T-helper 9 cell (primary cell): ENCODE results near the gene TMEM14B.
"Not testable (repeated sequence)": the region's sequence is repeated elsewhere in the genome, so short reads cannot be mapped to it uniquely, and the experiment has no call there.

ENCODE experiments used
- DNase-seq: peaks from one replicate; pipeline ENCODE4 v3.0.0-alpha.2; 2020
- total RNA-seq, 2 donors: gene quantifications; one replicate each; lab custom pipeline; 2026; lab: John Stamatoyannopoulos, UW

Gene TMEM14B
- total RNA-seq, result 20.0 to 32.5 reads per million in 2 donors

GRCh38 chr6:10747251-10747972, at the start of gene TMEM14B:
Gene TMEM14B (plus strand): TSS chr6:10747805. CDS start chr6:10749246, 1,441 bp downstream.
- DNase-seq, result peak; percentile 99

- DNase-seq, result no peak
These were observed 33.6 kb upstream of the TMEM14B start for GRCh38 chr6:10713962-10714361.

DNA sequence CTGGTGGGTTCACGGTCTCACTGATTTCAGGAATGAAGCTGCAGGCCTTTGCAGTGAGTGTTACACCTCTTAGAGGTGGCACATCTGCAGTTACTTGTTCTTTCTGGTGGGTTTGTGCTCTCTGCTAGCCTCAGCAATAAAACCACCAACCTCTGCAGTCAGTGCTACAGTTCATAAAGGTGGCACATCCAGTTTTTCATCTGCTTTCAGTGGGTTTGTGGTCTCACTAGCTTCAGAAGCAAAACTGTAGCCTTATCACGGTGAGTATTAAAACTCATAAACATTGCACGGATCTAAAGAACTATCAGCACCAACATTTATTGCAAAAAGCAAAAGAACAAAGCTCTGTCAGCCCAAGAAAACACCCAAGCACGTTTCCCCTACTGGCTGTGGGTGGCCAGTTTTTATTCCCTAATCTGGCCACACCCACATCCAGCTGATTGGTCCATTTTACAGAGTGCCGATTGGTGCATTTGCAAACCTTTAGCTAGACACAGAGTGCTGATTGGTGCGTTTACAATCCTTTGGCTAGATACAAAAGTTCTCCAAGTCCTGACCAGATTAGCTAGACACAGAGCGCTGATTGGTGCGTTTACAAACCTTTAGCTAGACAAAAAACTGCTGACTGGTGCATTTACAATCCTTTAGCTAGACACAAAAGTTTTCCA, 28.2 kb upstream of the TMEM14B start:
- DNase-seq, result no peak

GRCh38 chr6:10719964-10720264, 27.7 kb upstream of the TMEM14B start:
- DNase-seq, result no peak

DNA sequence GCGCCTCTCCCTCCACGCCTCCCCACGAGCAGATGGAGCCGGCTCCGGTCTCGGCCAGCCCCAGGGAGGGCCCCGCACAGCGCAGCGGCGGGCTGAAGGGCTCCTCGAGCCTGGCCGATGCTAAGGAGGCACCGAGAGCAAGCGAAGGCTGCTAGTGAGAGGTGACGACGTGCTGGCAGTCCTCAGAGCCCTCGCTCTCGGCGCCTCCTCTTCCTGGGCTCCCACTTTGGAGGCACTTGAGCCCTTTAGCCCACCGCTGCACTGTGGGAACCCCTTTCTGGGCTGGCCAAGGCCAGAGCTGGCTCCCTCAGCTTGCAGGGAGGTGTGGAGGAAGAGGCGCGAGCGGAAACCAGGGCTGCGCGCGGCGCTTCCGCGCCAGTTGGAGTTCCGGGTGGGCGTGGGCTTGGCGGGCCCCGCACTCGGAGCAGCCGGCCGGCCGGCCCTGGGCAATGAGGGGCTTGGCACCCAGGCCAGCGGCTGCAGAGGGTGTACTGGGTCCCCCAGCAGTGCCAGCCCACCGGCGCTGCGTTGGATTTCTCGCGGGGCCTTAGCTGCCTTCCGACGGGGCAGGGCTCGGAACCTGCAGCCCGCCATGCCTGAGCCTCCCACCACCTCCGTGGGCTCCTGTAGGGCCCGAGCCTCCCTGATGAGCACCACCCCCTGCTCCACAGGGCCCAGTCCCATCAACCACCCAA, 27.2 kb upstream of the TMEM14B start:
- peak; percentile 46 for DNase-seq

GRCh38 chr6:10720960-10721849, 26.4 kb upstream of the TMEM14B start:
- DNase-seq, result not testable (repeated sequence)

DNA sequence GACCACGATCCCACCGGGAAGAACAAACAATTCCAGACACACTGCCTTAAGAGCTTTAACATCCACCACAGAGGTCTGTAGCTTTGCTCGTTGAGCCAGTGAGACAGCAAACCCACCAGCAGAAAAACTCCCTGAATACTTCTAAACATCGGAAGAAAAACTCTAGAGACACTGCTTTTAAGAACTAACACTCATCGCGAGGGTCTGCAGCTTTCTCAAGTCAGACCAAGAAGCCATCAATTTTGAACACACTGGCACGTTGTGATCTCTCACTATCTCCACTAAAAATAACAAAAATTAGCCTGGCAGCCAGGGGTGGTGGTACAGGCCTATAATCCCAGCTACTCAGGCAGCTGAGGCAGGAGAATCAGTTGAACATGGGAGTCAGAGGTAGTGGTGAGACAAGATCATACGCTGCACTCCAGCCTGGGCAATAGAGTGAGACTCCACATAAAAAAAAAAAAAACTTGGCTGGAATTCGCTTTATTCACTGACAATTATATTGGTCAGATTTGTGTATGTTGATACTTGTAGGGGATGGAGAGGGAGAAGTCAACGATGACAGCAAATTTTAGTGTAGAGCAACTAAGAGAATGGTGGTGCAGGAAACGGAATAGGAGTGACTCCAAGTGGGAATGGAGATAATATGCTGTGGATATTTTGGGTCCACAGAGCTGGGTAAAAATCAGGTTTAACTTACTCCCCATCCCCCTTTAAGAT, 25.6 kb upstream of the TMEM14B start:
- DNase-seq, result no peak

- no peak for DNase-seq
These were observed 25.1 kb upstream of the TMEM14B start for GRCh38 chr6:10722570-10722819.

DNA sequence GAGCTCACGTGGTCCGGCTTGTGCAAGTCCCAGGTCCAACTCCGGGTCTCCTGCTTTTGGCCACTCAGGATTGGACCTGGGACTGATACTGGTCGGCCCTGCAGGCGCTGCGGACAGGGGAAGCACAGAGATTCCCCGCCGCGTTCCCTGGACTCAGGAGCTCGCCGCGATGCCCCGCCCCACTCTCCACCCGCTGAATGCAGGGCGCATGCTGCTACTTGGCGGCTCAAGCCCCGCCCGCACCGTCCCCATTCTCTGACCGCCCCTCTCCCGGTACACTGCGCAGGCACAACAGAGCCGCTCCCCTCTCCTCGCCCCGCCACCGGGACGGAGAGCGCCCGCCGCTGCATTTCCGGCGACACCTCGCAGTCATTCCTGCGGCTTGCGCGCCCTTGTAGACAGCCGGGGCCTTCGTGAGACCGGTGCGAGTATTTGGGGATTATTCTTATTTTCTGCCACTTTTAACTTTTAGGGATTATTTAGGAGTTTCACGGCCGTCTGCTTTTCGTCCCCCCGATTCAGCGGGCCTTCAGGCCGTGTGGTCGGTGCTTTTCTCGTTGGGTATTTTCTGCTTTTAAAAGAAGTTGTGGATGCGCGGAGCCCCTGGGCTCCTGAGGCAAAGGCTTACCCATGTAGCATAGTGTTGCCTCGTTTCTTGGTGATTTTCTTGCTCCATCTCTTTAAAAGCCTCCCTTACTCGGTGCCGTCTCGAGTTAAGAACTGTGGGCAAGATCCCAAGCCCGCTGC, 24.6 kb upstream of the TMEM14B start, which contains the start of gene TMEM14C:
Gene TMEM14C, plus strand, starts transcription at position 251 of the 747 bp plus-strand sequence. CDS start 1,544 bp downstream, outside the sequence.
- DNase-seq, result peak; percentile 69

DNA sequence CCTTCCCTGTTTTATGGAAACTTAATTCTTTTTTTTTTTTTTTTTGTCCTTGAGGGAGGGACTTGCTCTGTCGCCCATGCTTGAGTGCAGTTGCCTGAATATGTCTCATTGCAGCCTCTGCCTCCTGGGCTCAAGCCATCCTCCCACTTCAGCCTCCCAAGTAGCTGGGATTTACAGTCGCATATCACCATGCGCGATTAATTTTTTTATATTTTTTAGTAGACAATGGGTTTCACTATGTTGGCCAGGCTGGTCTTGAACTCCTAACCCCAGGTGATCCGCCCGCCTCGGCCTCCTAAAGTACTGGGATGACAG, 24.1 kb upstream of the TMEM14B start:
- no peak for DNase-seq

- no peak for DNase-seq
These were observed 22.6 kb upstream of the TMEM14B start for GRCh38 chr6:10725044-10725443.

GRCh38 chr6:10725716-10726115, 21.9 kb upstream of the TMEM14B start:
- DNase-seq, result no peak

DNA sequence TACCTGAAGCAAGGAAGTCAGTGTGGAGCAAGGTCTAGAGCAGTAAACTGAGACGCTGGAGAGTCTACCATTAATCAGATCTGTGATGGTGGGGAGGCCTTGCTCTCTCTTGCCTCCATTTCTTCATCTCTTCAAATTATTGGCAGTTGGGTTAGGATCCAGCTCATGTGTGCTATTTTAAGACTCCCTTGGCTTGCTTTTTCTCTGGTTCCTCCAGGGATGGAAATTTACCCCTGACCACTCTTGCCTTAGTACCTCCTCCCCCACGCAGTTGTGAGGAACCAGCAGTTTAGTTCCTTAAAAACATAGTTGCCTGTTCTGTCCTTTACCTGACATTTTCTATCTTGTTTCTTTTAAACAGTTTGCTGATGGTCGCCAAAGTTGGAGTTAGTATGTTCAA, 17.4 kb upstream of the TMEM14B start:
- DNase-seq, result no peak

DNA sequence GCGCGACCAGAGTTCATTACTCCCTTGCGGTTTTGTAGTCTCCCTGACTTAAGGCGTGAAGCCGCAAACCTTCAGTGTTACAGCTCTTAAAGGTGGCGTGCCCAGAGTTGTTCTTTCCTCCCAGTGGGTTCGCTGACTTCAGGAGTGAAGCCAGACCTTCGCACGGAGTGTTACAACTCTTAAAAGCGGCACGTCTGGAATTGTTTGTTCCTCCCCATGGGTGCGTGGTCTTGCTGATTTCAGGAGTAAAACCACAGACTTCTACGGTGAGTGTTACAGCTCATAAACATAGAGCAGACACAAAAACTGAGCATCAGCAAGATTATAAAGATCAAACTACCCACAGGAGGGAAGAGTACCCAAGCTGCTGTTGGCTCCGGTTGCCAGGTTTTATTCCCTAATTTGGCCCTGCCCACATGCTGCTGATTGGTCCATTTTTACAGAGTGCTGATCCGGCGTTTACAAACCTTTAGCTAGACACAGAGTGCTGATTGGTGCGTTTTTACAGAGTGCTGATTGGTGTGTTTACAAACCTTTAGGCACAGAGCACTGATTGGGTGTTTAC, 14.4 kb upstream of the TMEM14B start:
- no peak for DNase-seq

DNA sequence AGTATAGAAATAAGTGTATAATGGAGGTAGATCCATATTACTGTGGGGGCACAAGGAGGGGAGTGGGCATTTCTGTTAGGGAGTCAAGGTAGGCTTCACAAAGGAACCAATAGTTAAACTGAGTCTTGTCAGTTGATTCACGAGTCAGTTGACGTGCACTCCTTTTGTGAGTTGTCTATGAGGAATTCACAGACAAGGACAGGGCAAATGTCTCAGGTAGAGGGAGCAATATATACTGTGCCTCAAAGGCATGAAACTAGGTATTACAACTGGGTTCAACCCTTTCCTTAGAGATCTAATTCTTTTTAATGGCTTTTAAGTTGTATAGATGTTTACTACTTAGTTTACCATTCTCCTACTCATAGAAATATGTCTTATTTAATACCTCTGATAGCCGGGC, 13.7 kb upstream of the TMEM14B start:
- no peak for DNase-seq

- no peak for DNase-seq
These were observed 10.9 kb upstream of the TMEM14B start for GRCh38 chr6:10736731-10737130.

DNA sequence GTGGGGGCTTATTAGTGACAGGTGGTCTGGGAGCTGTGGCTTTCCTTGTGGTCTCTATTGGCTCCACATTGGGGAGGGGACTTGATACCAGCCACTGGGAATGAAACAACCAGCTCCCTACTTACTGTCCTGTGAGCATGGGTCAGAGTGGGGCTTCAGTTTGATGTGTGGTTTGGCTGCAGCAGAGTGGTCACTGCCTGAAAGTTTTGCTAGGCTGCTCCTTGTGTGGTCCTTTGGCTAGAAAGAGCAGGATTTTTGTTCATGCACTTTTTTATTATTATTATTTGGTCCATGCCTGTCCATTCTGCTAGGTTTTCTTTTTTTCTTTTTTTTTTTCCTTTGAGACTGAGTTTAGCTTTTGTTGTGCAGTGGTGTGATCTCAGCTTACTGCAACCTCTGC, 7.5 kb upstream of the TMEM14B start:
- no peak for DNase-seq

DNA sequence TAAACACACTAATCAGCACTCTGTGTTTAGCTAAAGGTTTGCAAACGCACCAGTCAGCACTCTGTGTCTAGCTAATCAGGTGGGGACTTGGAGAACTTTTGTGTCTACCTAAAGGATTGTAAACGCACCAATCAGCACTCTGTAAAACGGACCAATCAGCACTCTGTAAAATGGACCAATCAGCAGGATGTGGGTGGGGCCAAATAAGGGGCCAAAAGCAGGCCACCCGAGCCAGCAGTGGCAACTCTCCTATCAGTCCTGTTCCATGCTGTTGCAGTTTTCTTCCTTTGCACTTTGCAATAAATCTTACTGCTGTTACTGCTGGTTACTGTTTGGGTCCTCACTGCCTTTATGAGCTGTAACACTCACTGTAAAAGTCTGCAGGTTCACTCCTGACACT, 6.0 kb upstream of the TMEM14B start:
- not testable (repeated sequence) for DNase-seq

DNA sequence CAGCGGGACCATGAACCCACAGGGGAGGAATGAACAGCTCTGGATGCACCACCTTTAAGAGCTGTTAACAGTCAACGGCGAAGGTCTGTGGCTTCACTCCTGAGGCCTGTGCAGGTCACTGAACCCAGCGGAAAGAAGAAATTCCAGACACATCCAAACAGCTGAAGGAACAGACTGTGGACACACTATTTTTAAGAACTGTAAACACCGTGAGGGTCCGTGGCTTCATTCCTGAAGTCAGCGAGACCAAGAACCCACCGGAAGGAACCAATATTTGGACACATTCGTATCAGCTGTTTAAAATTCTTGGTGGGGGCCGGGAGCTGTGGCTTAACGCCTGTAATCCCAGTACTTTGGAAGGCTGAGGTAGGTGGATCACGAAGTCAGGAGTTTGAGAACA, 5.4 kb upstream of the TMEM14B start:
- no peak for DNase-seq

DNA sequence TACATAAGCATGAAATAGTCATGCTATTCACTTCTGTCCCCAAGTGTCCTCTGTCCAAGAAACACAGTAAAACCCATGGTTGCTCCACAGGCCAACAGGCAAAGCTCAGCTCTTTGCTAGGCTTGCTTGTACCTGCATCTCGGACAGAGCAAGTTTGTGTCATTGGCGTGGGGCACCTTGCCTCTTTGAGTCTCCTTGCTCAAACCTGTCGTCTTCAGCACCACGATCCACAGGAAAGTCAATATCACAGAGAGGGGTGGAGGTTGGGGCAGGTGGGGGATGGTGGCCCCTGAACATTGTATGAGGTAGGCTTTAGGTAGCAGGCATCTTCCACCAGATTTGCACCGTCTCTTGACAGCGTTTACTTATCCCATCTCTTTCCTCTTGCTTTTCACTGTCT, 4.1 kb upstream of the TMEM14B start:
- no peak for DNase-seq

DNA sequence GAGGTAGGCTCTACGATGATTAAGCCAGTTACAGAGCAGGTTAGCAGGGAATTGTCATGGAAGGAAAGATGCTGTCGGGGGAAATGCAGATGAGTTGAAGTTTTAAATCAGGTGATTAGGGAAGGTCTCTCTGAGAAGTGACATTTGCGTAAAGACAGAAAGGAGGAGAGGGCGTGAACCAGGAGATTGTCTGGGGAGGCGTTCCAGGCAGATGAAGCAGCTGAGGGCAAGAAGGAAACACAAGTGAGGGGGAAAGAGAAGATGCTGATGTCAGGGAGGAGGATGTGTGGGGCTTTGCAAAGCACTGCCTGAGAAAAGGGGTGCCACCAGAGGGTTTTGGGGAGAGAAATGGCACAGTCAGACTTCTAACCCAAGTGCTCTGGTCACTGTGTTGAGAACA, 2.5 kb upstream of the TMEM14B start:
- no peak for DNase-seq

DNA sequence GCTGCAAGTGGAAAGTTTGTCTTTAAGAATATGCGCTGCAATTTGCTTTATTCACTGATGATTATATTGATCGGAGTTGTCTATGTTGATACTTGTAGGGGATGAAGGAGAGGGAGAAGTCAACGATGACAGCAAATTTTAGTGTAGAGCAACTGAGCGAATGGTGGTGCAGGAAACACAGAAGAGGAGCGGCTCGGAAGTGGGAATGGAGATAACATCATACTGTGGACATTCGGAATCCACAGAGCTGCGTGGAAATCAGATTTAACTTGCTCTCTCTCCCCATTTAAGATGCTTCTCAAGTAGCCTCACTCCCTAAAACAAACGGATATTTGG, 722 bp upstream of the TMEM14B start:
- no peak for DNase-seq
